Ecto neural progenitor cell (in vitro differentiated cells): ENCODE results near the gene UGT3A2.
"Not testable (repeated sequence)": the region's sequence is repeated elsewhere in the genome, so short reads cannot be mapped to it uniquely, and the experiment has no call there.

Experiments
- DNase-seq: peaks from one replicate; pipeline ENCODE4 v3.0.0-alpha.2; 2018; ENCODE audit warnings: low spot score

The UGT3A2 gene

GRCh38 chr5:36052538-36052937, 14.1 kb downstream of the UGT3A2 start:
- DNase-seq, result no peak

- DNase-seq, result no peak
Measured at GRCh38 chr5:36049949-36050348, 16.7 kb downstream of the UGT3A2 start.

- no peak for DNase-seq
Measured at GRCh38 chr5:36047384-36048160, 19.1 kb downstream of the UGT3A2 start.

GRCh38 chr5:36045895-36046294, 20.8 kb downstream of the UGT3A2 start:
- DNase-seq, result no peak

- DNase-seq, result no peak
Measured at GRCh38 chr5:36041537-36041845, 25.2 kb downstream of the UGT3A2 start.

- DNase-seq, result no peak
Measured at GRCh38 chr5:36040651-36041536, 25.8 kb downstream of the UGT3A2 start.

- no peak for DNase-seq
Measured at GRCh38 chr5:36035696-36036095, 31.0 kb downstream of the UGT3A2 start.

- not testable (repeated sequence) for DNase-seq
Measured at GRCh38 chr5:36034536-36035134, 32.0 kb downstream of the UGT3A2 start.

GRCh38 chr5:36033486-36033885, 33.2 kb downstream of the UGT3A2 start:
- DNase-seq, result no peak

- DNase-seq, result no peak
Measured at GRCh38 chr5:36033047-36033446, 33.6 kb downstream of the UGT3A2 start.

GRCh38 chr5:36031223-36031622, 35.5 kb downstream of the UGT3A2 start:
- DNase-seq, result no peak

- no peak for DNase-seq
Measured at GRCh38 chr5:36029914-36030313, 36.8 kb downstream of the UGT3A2 start.

GRCh38 chr5:36028816-36029465, 37.7 kb downstream of the UGT3A2 start:
- no peak for DNase-seq

- no peak for DNase-seq
Measured at GRCh38 chr5:36027711-36028110, 39.0 kb downstream of the UGT3A2 start.

GRCh38 chr5:36026706-36027465, 39.8 kb downstream of the UGT3A2 start:
- DNase-seq, result no peak

- not testable (repeated sequence) for DNase-seq
Measured at GRCh38 chr5:36022246-36022645, 44.4 kb downstream of the UGT3A2 start.

- not testable (repeated sequence) for DNase-seq
Measured at GRCh38 chr5:36019584-36019983, 47.1 kb downstream of the UGT3A2 start.

- no peak for DNase-seq
Measured at GRCh38 chr5:36017622-36018021, 49.1 kb downstream of the UGT3A2 start.

GRCh38 chr5:36017004-36017403, 49.7 kb downstream of the UGT3A2 start:
- no peak for DNase-seq

- no peak for DNase-seq
Measured at GRCh38 chr5:36013182-36013581, 53.5 kb downstream of the UGT3A2 start.

- no peak for DNase-seq
Measured at GRCh38 chr5:36009698-36010097, 57.0 kb downstream of the UGT3A2 start.

- DNase-seq, result no peak
Measured at GRCh38 chr5:36007366-36007765, 59.3 kb downstream of the UGT3A2 start.
